ENCODE measurements around the gene NOS1. TPM values are rescaled to one million over a fixed set of nuclear protein-coding genes. Genes with fewer than 3 reads are reported as not detected.

NOS1 gene
- total RNA-seq, 1 experiment from 2014 or later = 2.3 TPM

DNA sequence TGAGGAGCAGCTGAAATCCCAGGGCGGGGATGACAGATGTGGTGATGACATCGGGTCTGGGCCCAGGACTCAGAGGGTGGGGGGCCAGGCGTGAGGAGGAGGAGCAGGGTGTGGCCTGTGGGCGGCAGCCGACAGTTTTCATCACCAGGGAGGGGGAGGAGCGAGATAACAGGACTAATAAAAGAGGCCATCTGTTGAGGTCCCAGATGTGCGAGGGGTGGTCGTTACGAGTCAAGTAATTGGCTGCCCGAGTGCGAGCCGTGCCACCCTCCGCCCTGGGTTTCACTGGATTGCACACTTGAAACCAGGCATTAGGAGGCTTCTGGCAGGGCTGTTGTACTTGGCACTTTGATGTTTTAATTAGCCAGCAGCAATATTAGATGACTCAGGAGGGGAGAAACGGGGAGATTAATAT is 67.2 kb downstream of the NOS1 start:
- Histone ChIP-seq H2BK20ac (ENCODE audit: low read depth, low read length, poor library complexity, severe bottlenecking) (no peak overlapping the region), H3K18ac (ENCODE audit: insufficient read length, low read depth, low read length) (no peak overlapping the region), H3K9ac (ENCODE audit: extremely low read depth, insufficient read length, low read length) (no peak overlapping the region), H4K20me1 (ENCODE audit: control insufficient read depth, insufficient read depth, insufficient read length) (no peaks in the 10 kb centered on the region), H3K79me1 (ENCODE audit: insufficient read depth, low read depth, low read length, poor library complexity, severe bottlenecking) (no peaks in the 10 kb centered on the region), H3K27ac (ENCODE audit: insufficient read length, low read depth, low read length) (no peak overlapping the region), H3K27me3 (ENCODE audit: insufficient read depth, low read length) (no peaks in the 10 kb centered on the region), H3K23ac (ENCODE audit: insufficient read length, low read depth, low read length) (no peak overlapping the region), H4K5ac (ENCODE audit: insufficient read length, low read depth, low read length) (no peak overlapping the region), H2BK12ac (ENCODE audit: insufficient read length, low read depth, low read length) (no peak overlapping the region), H2BK5ac (ENCODE audit: insufficient read length, low read length) (no peak overlapping the region), H2BK15ac (ENCODE audit: low read depth, low read length) (no peak overlapping the region), H3K9me3 (ENCODE audit: control insufficient read depth, low read depth, low read length) (no peaks in the 10 kb centered on the region), H2AK5ac (ENCODE audit: insufficient read length, low read length) (no peak overlapping the region), H3K79me2 (ENCODE audit: insufficient read depth, low read length) (no peaks in the 10 kb centered on the region), H4K8ac (replicated peaks; ENCODE audit: insufficient read length, low read depth, low read length) (no peak overlapping the region), H2AFZ (ENCODE audit: low read length) (no peak overlapping the region), H2BK120ac (ENCODE audit: low read depth, low read length, poor library complexity, severe bottlenecking) (no peak overlapping the region), H3K4me1 (ENCODE audit: insufficient read depth, low read length) (no peaks in the 10 kb centered on the region), H3K23me2 (ENCODE audit: insufficient read length, low read depth, low read length, poor library complexity, severe bottlenecking) (no peaks in the 10 kb centered on the region), H3K56ac (ENCODE audit: insufficient read length, low read depth, low read length) (no peak overlapping the region), H3K4ac (ENCODE audit: low read depth, low read length) (no peak overlapping the region), H3K14ac (ENCODE audit: insufficient read depth, low read length) (no peak overlapping the region), H3K4me2 (ENCODE audit: insufficient read depth, insufficient read length, low read length) (no peak overlapping the region), H4K91ac (ENCODE audit: insufficient read length, low read depth, low read length) (no peak overlapping the region), H3T11ph (ENCODE audit: low read length) (no peak overlapping the region)
- peaks cover 15 to 21% of the 10 kb centered on the region in 2 experiments for H3K9me3 Mint-ChIP-seq
- peak; percentile 54 for DNase-seq
- H3K27ac Mint-ChIP-seq = peak overlapping the region in 2 of 3 experiments; percentile 40 to 55; a peak in 2 of 7 replicates
- peaks cover 4% of the 10 kb centered on the region for H3K27me3 Mint-ChIP-seq (ENCODE audit: low read depth)
- peaks cover 2 to 20% (median 7%) of the 10 kb centered on the region in 3 experiments; a peak in 5 of 7 replicates for H3K36me3 Mint-ChIP-seq (ENCODE audit: insufficient read depth in 1 of 3, low read depth in 3 of 3)
- no CpG with 5 or more reads among the region's 14 CpGs for WGBS (ENCODE audit: extremely low coverage, insufficient read length, low lambda C conversion rate)
- TF ChIP-seq, protein P1, sequence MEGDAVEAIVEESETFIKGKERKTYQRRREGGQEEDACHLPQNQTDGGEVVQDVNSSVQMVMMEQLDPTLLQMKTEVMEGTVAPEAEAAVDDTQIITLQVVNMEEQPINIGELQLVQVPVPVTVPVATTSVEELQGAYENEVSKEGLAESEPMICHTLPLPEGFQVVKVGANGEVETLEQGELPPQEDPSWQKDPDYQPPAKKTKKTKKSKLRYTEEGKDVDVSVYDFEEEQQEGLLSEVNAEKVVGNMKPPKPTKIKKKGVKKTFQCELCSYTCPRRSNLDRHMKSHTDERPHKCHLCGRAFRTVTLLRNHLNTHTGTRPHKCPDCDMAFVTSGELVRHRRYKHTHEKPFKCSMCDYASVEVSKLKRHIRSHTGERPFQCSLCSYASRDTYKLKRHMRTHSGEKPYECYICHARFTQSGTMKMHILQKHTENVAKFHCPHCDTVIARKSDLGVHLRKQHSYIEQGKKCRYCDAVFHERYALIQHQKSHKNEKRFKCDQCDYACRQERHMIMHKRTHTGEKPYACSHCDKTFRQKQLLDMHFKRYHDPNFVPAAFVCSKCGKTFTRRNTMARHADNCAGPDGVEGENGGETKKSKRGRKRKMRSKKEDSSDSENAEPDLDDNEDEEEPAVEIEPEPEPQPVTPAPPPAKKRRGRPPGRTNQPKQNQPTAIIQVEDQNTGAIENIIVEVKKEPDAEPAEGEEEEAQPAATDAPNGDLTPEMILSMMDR (conservative IDR thresholded peaks at IDR 0.05) = no peak
- no peak overlapping the region for H3K4me3 Mint-ChIP-seq
- peaks cover 13 to 14% of the 10 kb centered on the region in 2 experiments for H3K4me1 Mint-ChIP-seq
